Measurements from ENCODE around the gene FABP3.
"Not testable (repeated sequence)": the region's sequence is repeated elsewhere in the genome, so short reads cannot be mapped to it uniquely, and the experiment has no call there.

The FABP3 gene

DNA sequence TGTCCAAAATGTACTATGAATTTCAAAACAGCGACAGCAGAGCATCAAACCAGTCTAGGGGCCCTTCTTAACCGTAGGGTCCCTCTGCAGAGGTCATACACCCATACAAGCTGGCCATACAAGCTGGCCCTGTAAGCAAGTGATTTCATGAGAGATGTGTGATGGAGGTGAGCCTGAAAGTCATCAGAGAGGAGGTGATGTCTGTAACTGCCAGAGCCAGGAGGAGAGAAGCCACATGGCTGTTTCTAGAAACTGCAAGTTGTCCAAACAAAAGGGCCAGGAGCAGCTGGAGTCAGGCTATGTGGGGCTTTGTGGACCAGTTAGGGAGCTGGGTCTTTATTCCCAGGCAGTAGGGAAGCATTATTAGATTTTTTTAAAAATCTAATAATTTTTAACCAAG, 25.4 kb upstream of the FABP3 start:
- H3K36me3 ChIP-seq (ENCODE audit: control insufficient read depth, insufficient read depth, low read length): no peaks in the 10 kb centered on the region
- DNase-seq (ENCODE audit: low read depth, low spot score): no peak
- no peak overlapping the region for H3K4me3 ChIP-seq (ENCODE audit: low read length)
- no peak overlapping the region for H3K27ac ChIP-seq (ENCODE audit: low read length)
- no CpG with 5 or more reads among the region's 2 CpGs for WGBS (ENCODE audit: insufficient coverage, insufficient read length)
- peaks cover 2% of the 10 kb centered on the region; the same call in 1 of the 2 replicates for H3K4me1 ChIP-seq (ENCODE audit: control insufficient read depth, insufficient read depth, low read length)
- H3K9me3 ChIP-seq (ENCODE audit: control insufficient read depth, insufficient read depth, low read length): no peaks in the 10 kb centered on the region
- no peaks in the 10 kb centered on the region for H3K27me3 ChIP-seq (ENCODE audit: control insufficient read depth, insufficient read depth, low read length)

DNA sequence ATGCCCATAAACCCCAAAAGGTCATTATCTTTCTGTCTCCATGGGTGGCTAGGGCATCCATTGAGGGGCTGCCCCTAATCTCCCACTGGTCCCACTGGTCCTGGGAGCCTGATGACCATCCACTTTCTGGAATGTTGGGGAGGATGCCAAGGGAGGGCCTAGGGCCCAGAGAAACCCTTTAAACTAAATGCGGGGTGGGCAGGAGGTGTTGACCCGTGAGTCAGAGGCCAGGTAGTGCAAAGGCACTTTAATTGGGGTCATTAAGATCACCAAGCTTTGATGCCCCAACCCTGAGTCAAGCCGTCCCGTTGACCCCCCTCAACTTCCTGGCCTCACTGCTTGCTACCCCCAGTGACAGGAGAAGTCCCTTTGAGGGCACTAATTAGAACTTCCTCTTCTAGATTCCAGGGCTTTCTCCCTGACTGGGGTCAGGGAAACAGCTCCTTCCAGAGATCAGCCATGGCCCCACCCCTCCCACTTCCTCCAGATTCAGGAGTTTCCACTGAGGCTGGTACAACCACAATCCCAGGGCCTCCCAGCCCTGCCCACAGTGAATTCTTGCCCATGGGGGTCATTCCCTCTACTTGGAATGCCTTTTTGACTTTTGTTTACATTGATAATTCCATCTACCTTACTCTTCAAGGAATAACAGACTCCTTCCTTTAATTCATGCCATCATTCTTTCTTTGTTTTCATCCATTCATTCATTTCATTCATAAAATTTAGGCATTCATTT, 24.7 kb upstream of the FABP3 start:
- H3K36me3 ChIP-seq (ENCODE audit: control insufficient read depth, insufficient read depth, low read length): no peaks in the 10 kb centered on the region
- no peak overlapping the region for H3K27ac ChIP-seq (ENCODE audit: low read length)
- no peaks in the 10 kb centered on the region for H3K27me3 ChIP-seq (ENCODE audit: control insufficient read depth, insufficient read depth, low read length)
- no CpG with 5 or more reads among the region's 4 CpGs for WGBS (ENCODE audit: insufficient coverage, insufficient read length)
- H3K4me1 ChIP-seq (ENCODE audit: control insufficient read depth, insufficient read depth, low read length): peaks cover 2% of the 10 kb centered on the region; the same call in 1 of the 2 replicates
- no peak overlapping the region for H3K4me3 ChIP-seq (ENCODE audit: low read length)
- DNase-seq (ENCODE audit: low read depth, low spot score): no peak
- no peaks in the 10 kb centered on the region for H3K9me3 ChIP-seq (ENCODE audit: control insufficient read depth, insufficient read depth, low read length)

DNA sequence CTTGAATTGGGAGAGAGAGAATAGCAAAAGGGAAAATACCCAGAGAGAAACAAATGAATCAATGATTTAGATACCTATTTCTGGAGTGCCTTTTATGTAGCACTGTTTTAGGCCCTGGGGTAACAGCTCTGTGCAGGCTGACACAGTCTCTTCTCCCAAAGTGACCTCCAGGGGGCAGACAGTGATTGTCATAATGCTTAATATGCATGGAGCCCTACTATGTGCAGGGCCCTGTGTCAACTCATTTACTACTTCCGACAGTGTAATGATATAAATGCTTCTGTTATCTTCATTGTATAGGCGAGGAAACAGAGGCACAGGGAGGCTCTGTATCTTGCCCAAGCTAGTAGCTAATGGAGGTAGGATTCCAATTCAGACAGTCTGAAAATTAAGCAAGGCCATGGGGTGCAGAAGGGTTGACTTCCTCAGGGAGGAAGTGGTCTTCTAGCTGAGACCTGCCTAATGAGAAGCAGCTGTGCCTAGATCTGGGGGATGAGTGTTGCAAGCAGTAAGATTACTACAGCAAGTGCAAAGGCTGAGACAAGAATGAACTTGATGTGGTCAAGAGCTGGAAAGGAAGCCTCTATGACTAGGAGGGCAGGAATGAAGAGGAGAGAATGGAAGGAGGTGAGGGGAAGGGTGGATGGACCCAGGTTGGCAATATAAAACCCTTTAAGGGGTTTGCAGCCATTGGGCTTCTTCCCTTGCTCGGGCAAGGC, 23.9 kb upstream of the FABP3 start:
- Histone ChIP-seq H3K9me3 (ENCODE audit: control insufficient read depth, insufficient read depth, low read length) (no peaks in the 10 kb centered on the region), H3K4me1 (ENCODE audit: control insufficient read depth, insufficient read depth, low read length) (peaks cover 2% of the 10 kb centered on the region; the same call in 1 of the 2 replicates), H3K27ac (ENCODE audit: low read length) (no peak overlapping the region), H3K27me3 (ENCODE audit: control insufficient read depth, insufficient read depth, low read length) (no peaks in the 10 kb centered on the region), H3K4me3 (ENCODE audit: low read length) (no peak overlapping the region), H3K36me3 (ENCODE audit: control insufficient read depth, insufficient read depth, low read length) (no peaks in the 10 kb centered on the region)
- WGBS (ENCODE audit: insufficient coverage, insufficient read length): no CpG with 5 or more reads among the region's 3 CpGs
- no peak for DNase-seq (ENCODE audit: low read depth, low spot score)

DNA sequence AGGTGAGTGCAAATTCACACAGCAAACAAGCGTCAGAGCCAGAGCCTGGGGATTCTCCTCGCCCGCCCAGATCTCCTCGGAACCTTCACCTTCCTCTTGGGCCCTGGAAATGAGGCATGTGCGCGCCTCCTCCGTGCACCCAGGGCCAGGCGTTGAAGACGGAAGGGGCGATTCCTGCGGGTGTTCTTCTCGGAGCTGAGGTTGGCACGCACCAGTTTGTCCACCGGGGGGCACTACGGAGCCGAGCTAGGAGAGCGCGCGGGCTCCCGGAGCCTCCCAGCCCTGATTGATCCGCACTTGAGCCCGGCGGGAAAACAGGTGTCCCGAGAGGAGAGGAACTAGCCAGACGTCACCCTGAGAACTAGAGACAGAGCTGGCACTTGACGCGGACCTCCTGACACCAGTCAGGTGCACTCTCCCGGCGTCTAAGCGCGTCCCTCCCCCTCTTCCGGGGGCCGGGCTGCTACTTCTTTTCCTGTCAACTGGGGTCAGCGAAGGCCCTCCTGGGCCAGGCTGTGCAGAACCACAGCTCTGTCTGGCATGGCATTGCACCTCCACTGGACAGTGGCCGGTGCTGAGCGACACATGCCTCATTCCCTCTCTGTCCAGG, 21.8 kb upstream of the FABP3 start:
- WGBS (ENCODE audit: insufficient coverage, insufficient read length): no CpG with 5 or more reads among the region's 36 CpGs
- H3K9me3 ChIP-seq (ENCODE audit: control insufficient read depth, insufficient read depth, low read length): no peaks in the 10 kb centered on the region
- no peak overlapping the region for H3K27ac ChIP-seq (ENCODE audit: low read length)

DNA sequence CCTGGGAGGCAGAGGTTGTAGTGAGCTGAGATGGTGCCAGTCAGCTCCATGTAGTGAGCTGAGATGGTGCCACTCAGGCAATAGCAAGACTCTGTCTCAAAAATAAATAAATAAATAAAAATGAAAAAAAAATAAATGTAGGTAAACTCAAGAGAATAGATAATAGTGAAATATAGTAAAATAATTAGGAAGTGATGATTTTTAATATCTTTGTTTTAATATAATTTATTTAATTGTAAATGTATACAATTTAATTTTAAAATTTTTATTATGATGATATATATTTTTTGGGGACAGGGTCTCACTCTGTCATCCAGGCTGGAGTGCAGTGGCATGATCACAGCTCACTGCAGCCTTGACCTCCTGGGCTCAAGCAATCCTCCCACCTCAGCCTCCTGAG, 20.6 kb upstream of the FABP3 start:
- H3K27ac ChIP-seq (ENCODE audit: low read length): no peak overlapping the region
- peaks cover 2% of the 10 kb centered on the region; the same call in 1 of the 2 replicates for H3K4me1 ChIP-seq (ENCODE audit: control insufficient read depth, insufficient read depth, low read length)
- no peaks in the 10 kb centered on the region for H3K9me3 ChIP-seq (ENCODE audit: control insufficient read depth, insufficient read depth, low read length)
- no peaks in the 10 kb centered on the region for H3K27me3 ChIP-seq (ENCODE audit: control insufficient read depth, insufficient read depth, low read length)
- DNase-seq (ENCODE audit: low read depth, low spot score): no peak
- H3K4me3 ChIP-seq (ENCODE audit: low read length): no peak overlapping the region
- H3K36me3 ChIP-seq (ENCODE audit: control insufficient read depth, insufficient read depth, low read length): no peaks in the 10 kb centered on the region

More for the DNA sequence above, 21.8 kb upstream of the FABP3 start:
- Histone ChIP-seq H3K27me3 (ENCODE audit: control insufficient read depth, insufficient read depth, low read length) (no peaks in the 10 kb centered on the region), H3K4me3 (ENCODE audit: low read length) (peak overlapping the region; percentile 14; the same call in 1 of the 2 replicates), H3K36me3 (ENCODE audit: control insufficient read depth, insufficient read depth, low read length) (no peaks in the 10 kb centered on the region), H3K4me1 (ENCODE audit: control insufficient read depth, insufficient read depth, low read length) (peaks cover 2% of the 10 kb centered on the region; the same call in 1 of the 2 replicates)
- no peak for DNase-seq (ENCODE audit: low read depth, low spot score)

GRCh38 chr1:31390071-31390470, 17.2 kb upstream of the FABP3 start:
- WGBS (ENCODE audit: insufficient coverage, insufficient read length): no CpG with 5 or more reads among the region's 7 CpGs
- no peak for DNase-seq (ENCODE audit: low read depth, low spot score)
- Histone ChIP-seq H3K4me1 (ENCODE audit: control insufficient read depth, insufficient read depth, low read length) (no peaks in the 10 kb centered on the region), H3K27ac (ENCODE audit: low read length) (no peak overlapping the region), H3K36me3 (ENCODE audit: control insufficient read depth, insufficient read depth, low read length) (no peaks in the 10 kb centered on the region), H3K9me3 (ENCODE audit: control insufficient read depth, insufficient read depth, low read length) (no peaks in the 10 kb centered on the region), H3K27me3 (ENCODE audit: control insufficient read depth, insufficient read depth, low read length) (no peaks in the 10 kb centered on the region), H3K4me3 (ENCODE audit: low read length) (no peak overlapping the region)

DNA sequence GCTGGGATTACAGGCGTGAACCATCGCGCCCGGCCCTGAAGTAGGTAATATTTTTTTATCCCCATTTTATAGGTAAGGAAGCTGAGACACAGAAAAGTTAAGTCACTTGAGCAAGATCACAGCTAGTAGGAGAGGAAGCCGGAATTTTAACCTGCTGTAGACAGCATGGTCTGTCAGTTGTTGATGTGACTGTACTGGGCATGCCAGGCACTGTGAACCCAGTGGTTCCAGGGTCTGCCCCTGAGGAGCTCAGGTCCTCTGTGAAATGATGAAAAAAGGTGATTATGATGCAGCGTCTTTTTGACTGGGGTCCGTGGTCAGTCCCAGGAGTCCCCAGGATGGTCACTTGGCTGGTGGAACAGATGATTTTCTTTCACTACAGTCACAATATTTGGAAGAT, 16.7 kb upstream of the FABP3 start:
- DNase-seq (ENCODE audit: low read depth, low spot score): no peak
- H3K4me3 ChIP-seq (ENCODE audit: low read length): no peak overlapping the region
- no peaks in the 10 kb centered on the region for H3K36me3 ChIP-seq (ENCODE audit: control insufficient read depth, insufficient read depth, low read length)
- no peak overlapping the region for H3K27ac ChIP-seq (ENCODE audit: low read length)
- no CpG with 5 or more reads among the region's 7 CpGs for WGBS (ENCODE audit: insufficient coverage, insufficient read length)
- H3K4me1 ChIP-seq (ENCODE audit: control insufficient read depth, insufficient read depth, low read length): no peaks in the 10 kb centered on the region
- H3K27me3 ChIP-seq (ENCODE audit: control insufficient read depth, insufficient read depth, low read length): no peaks in the 10 kb centered on the region
- no peaks in the 10 kb centered on the region for H3K9me3 ChIP-seq (ENCODE audit: control insufficient read depth, insufficient read depth, low read length)

GRCh38 chr1:31387612-31388011, 14.7 kb upstream of the FABP3 start:
- Histone ChIP-seq H3K4me3 (ENCODE audit: low read length) (no peak overlapping the region), H3K4me1 (ENCODE audit: control insufficient read depth, insufficient read depth, low read length) (no peaks in the 10 kb centered on the region), H3K27me3 (ENCODE audit: control insufficient read depth, insufficient read depth, low read length) (no peaks in the 10 kb centered on the region), H3K36me3 (ENCODE audit: control insufficient read depth, insufficient read depth, low read length) (no peaks in the 10 kb centered on the region), H3K27ac (ENCODE audit: low read length) (no peak overlapping the region), H3K9me3 (ENCODE audit: control insufficient read depth, insufficient read depth, low read length) (no peaks in the 10 kb centered on the region)
- WGBS (ENCODE audit: insufficient coverage, insufficient read length): no CpG with 5 or more reads among the region's 10 CpGs
- no peak for DNase-seq (ENCODE audit: low read depth, low spot score)

DNA sequence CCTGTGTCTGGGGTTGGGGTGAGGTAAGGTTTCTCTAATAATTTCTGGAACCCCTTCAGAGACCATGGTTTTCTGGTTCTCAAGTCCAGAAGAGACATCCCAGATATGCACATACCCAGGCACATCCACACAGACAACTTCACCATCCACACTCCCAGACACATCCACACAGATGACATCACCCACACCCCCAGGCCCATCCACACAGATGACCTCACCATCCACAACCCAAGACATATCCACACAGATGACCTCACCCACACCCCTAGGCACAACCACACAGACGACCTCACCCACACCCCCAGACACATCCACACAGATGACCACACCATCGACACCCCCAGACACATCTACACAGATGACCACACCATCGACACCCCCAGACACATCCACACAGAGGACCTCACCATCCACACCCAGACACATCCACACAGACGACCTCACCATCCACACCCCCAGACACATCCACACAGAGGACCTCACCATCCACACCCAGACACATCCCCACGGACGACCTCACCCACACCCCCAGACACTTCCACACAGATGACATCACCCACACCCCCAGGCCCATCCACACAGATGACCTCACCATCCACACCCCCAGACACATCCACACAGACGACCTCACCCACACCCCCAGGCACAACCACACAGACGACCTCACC, 13.8 kb upstream of the FABP3 start:
- not testable (repeated sequence) for H3K4me3 ChIP-seq (ENCODE audit: low read length)
- WGBS (ENCODE audit: insufficient coverage, insufficient read length): no CpG with 5 or more reads among the region's 8 CpGs

DNA sequence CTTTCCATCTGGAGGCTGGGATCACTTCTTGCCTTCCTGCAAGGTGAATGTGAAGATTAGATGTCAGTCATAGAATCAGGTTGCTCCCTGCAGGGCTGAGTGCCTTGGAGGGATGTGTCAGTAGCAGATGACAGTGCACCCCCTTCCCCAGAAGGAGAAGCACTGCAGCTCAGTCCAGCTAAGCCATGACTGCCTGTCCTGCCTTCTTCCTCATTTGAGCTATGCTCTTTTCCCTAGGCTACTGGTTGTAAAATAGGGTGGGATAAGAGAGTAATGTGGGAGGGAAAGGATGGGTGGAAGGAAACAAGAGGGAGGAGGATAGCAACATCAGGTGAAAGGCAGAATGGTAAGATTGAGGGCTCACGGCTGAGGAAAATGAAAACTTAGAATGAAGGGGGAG, 11.1 kb upstream of the FABP3 start:
- no CpG with 5 or more reads among the region's 1 CpG for WGBS (ENCODE audit: insufficient coverage, insufficient read length)
- Histone ChIP-seq H3K27me3 (ENCODE audit: control insufficient read depth, insufficient read depth, low read length) (no peaks in the 10 kb centered on the region), H3K4me3 (ENCODE audit: low read length) (no peak overlapping the region), H3K27ac (ENCODE audit: low read length) (no peak overlapping the region), H3K9me3 (ENCODE audit: control insufficient read depth, insufficient read depth, low read length) (no peaks in the 10 kb centered on the region), H3K4me1 (ENCODE audit: control insufficient read depth, insufficient read depth, low read length) (no peaks in the 10 kb centered on the region; the same call in 1 of the 2 replicates), H3K36me3 (ENCODE audit: control insufficient read depth, insufficient read depth, low read length) (no peaks in the 10 kb centered on the region)
- DNase-seq (ENCODE audit: low read depth, low spot score): no peak

More for the DNA sequence above, 13.8 kb upstream of the FABP3 start:
- H3K27me3 ChIP-seq (ENCODE audit: control insufficient read depth, insufficient read depth, low read length); H3K4me1 ChIP-seq (ENCODE audit: control insufficient read depth, insufficient read depth, low read length); H3K9me3 ChIP-seq (ENCODE audit: control insufficient read depth, insufficient read depth, low read length); H3K27ac ChIP-seq (ENCODE audit: low read length); H3K36me3 ChIP-seq (ENCODE audit: control insufficient read depth, insufficient read depth, low read length); DNase-seq (ENCODE audit: low read depth, low spot score): not testable (repeated sequence)
